ENCODE results near the gene HES1. TPM values are rescaled to one million over a fixed set of nuclear protein-coding genes. Genes with fewer than 3 reads are reported as not detected.

HES1 gene, protein sequence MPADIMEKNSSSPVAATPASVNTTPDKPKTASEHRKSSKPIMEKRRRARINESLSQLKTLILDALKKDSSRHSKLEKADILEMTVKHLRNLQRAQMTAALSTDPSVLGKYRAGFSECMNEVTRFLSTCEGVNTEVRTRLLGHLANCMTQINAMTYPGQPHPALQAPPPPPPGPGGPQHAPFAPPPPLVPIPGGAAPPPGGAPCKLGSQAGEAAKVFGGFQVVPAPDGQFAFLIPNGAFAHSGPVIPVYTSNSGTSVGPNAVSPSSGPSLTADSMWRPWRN
- total RNA-seq (2022; extraction: Qiagen RNA extraction; ENCODE audit: low read depth) = 10.7 to 13.9 TPM (median 12.7 TPM) in 5 replicates

DNA sequence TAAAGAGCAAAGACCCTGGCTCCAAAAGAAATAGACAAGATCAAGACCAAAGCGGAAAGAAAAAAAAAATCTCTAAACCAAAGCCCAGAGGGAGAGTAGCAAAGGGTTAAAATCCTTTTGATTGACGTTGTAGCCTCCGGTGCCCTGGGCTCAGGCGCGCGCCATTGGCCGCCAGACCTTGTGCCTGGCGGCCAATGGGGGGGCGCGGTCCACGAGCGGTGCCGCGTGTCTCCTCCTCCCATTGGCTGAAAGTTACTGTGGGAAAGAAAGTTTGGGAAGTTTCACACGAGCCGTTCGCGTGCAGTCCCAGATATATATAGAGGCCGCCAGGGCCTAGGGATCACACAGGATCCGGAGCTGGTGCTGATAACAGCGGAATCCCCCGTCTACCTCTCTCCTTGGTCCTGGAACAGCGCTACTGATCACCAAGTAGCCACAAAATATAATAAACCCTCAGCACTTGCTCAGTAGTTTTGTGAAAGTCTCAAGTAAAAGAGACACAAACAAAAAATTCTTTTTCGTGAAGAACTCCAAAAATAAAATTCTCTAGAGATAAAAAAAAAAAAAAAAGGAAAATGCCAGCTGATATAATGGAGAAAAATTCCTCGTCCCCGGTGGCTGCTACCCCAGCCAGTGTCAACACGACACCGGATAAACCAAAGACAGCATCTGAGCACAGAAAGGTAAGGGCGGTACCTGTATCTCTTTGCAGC lies at the start of gene HES1:
TSS of gene HES1 (plus strand) at position 343 of the 713 bp plus-strand sequence. CDS start at position 576, 233 bp downstream.

Other genes with a start within 250 kb of the HES1 start
- not detected in 5 replicates for gene CPN2, start 215.2 kb downstream of the HES1 start, total RNA-seq (2022; extraction: Qiagen RNA extraction; ENCODE audit: low read depth)
- gene LRRC15, start 233.6 kb downstream of the HES1 start, total RNA-seq (2022; extraction: Qiagen RNA extraction; ENCODE audit: low read depth) = 0.20 to 0.29 TPM (median 0.21 TPM) in 5 replicates